Measurements from ENCODE around the gene ITPRID1. TPM values are rescaled to one million over a fixed set of nuclear protein-coding genes. Genes with fewer than 3 reads are reported as not detected.

ITPRID1 gene
- total and polyA plus RNA-seq, 9 of the 15 experiments (the other 6 are each of a cell fraction or from before 2014, with no cell fraction given), result not detected

DNA sequence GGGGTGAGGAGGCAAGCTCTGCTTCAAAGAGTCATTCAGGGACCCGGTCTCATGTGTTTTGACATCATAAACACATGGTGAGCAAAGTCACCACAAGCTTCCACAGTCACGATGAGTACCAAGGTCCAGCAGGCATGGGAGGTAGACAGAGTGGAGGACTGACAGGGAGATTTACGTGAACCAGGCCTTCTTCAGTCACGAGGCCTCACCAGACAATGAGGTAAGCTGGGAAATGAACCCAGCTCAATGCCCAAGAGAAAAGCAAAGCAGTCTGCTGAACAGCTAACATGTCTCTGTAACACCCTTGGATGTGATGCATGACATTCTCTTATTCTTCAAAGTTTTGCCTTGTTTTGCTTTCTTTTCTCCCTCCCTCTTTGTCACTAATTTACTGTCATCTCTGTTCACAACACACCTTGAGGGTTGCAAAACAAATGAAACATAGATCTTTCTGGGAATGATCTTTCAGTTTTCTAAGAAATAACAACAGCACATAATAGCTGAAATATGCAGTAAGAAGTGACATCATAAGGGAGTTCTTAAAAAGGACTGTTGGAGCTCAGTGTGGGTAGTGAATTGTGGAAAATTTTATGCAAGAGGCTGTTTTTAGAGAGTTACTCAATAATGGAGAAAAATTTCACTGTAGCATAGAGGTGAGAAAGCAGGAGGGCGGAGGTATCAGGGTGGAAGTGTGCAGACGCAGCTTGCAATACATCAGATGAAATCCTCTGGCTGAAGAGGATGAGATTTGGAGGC lies 182.1 kb downstream of the ITPRID1 start:
- TF ChIP-seq ZNF165 (CRISPR knock-in tag; IDR thresholded peaks at IDR 0.05; ENCODE audit: borderline replicate concordance), result no peak
- TF ChIP-seq, protein P1, sequence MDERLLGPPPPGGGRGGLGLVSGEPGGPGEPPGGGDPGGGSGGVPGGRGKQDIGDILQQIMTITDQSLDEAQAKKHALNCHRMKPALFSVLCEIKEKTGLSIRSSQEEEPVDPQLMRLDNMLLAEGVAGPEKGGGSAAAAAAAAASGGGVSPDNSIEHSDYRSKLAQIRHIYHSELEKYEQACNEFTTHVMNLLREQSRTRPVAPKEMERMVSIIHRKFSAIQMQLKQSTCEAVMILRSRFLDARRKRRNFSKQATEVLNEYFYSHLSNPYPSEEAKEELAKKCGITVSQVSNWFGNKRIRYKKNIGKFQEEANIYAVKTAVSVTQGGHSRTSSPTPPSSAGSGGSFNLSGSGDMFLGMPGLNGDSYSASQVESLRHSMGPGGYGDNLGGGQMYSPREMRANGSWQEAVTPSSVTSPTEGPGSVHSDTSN (CRISPR knock-in tag; IDR thresholded peaks at IDR 0.05; ENCODE audit: low read depth), result no peak
- TF ChIP-seq, protein P1 (tag; conservative IDR thresholded peaks at IDR 0.05; ENCODE audit: low read depth), result no peak
- no peak for TF ChIP-seq FOS (IDR thresholded peaks at IDR 0.05; ENCODE audit: extremely low read depth, insufficient read length)
- no peak for TF ChIP-seq GATA2 (CRISPR knock-in tag; IDR thresholded peaks at IDR 0.05)
- no peak for TF ChIP-seq PHB (CRISPR knock-in tag; IDR thresholded peaks at IDR 0.05)
- TF ChIP-seq NCOA1 (IDR thresholded peaks at IDR 0.05; ENCODE audit: low read depth), result no peak
- no peak for TF ChIP-seq MED1 (CRISPR knock-in tag; IDR thresholded peaks at IDR 0.05; ENCODE audit: borderline replicate concordance)
- TF ChIP-seq KDM1A (IDR thresholded peaks at IDR 0.05), result no peak
- TF ChIP-seq GABPA (tag; conservative IDR thresholded peaks at IDR 0.05; ENCODE audit: low read depth), result no peak
- TF ChIP-seq SMARCE1 (IDR thresholded peaks at IDR 0.05), result no peak
- no peak overlapping the region for H3K4me3 ChIP-seq
- H4K20me1 ChIP-seq (replicated peaks; ENCODE audit: control insufficient read depth, insufficient read depth, low read length), result no peaks in the 10 kb centered on the region
- BruUV-seq (replicated peaks), result no TSS peak
- no peaks in the 10 kb centered on the region for H3K36me3 ChIP-seq (ENCODE audit: control insufficient read depth, insufficient read depth, low read length)
- no peaks in the 10 kb centered on the region for H3K79me2 ChIP-seq (ENCODE audit: control insufficient read depth, insufficient read depth, low read length)
- in situ Hi-C loops (cut with MboI), result no loop called here
- FAIRE-seq (no peak), DNase-seq (ENCODE audit: extremely low read depth in 1 of 4, low spot score in 3 of 4) (no peak), ATAC-seq (no peak)
- no peaks in the 10 kb centered on the region for H3K4me1 ChIP-seq (replicated peaks in 1 of 2; ENCODE audit: control insufficient read depth in 2 of 2, insufficient read depth in 2 of 2, low read length in 2 of 2)
- WGBS (ENCODE audit: insufficient coverage, low coverage, missing lambda C conversion rate), result 2% methylated on average over 6 of the region's 6 CpGs
- no peaks in the 10 kb centered on the region for H3K9me1 ChIP-seq (ENCODE audit: control insufficient read depth, insufficient read depth, low read length)
- no peaks in the 10 kb centered on the region for H3K27me3 ChIP-seq (ENCODE audit: control insufficient read depth in 2 of 2, insufficient read depth in 2 of 2, low read length in 2 of 2)
- no peak overlapping the region for H2AFZ ChIP-seq (ENCODE audit: low read depth, low read length)
- CTCF ChIA-PET (ENCODE audit: low intra/inter-chr PET ratio), result no interaction called here
- no peak overlapping the region for H3K4me2 ChIP-seq (ENCODE audit: insufficient read depth, low read length)
- POLR2A ChIA-PET, result interaction anchor here (0.6 to 0.7 kb wide), 2 partner anchors 627 to 649 kb away, joined by 3 read pairs; no protein-coding TSS in a partner anchor
- H3K9ac ChIP-seq (ENCODE audit: insufficient read depth in 1 of 2, low read depth in 2 of 2, low read length in 2 of 2), result no peak overlapping the region
- no peak overlapping the region for H3K27ac ChIP-seq (ENCODE audit: extremely low read depth, low read depth, low read length)
- H3K9me3 ChIP-seq (replicated peaks; ENCODE audit: control insufficient read depth, insufficient read depth, low read depth, low read length), result no peaks in the 10 kb centered on the region
- intact Hi-C loops (cut with micrococcal nuclease), result no loop called here
